Adrenal gland (tissue), 5 donors: ENCODE measurements around the gene OLIG1.

ENCODE experiments used
- CTCF ChIP-seq, 6 experiments: fragments of 450-650 bp in 4 of 6; fragments of 200-600 bp in 2 of 6; sonication (generic) in 1 of 6; IDR thresholded peaks; 1 replicate in 5 of 6; 2 replicates in 1 of 6; pipeline versions ENCODE4 v1.5.1 to v1.8.0; 2016 to 2021; ENCODE audit warnings: antibody characterized with exemption in 6 of 6, mild to moderate bottlenecking in 2 of 6, moderate library complexity in 1 of 6
- POLR2A ChIP-seq, 2 donors: fragments of 450-650 bp; IDR thresholded peaks; one replicate each; pipeline ENCODE4 v1.6.1; 2017; ENCODE audit warnings: antibody characterized with exemption in 2 of 2, mild to moderate bottlenecking in 2 of 2, moderate library complexity in 1 of 2
- donor health status: DM: no; HTN: no; CAD: no.

- TF ChIP-seq CTCF (IDR thresholded peaks at IDR 0.05) (no peak), POLR2A (IDR thresholded peaks at IDR 0.05) (no peak)
These were observed 32.4 kb upstream of the OLIG1 start for GRCh38 chr21:33037501-33037900.
